SK-N-SH (cell line): ENCODE results near the gene MS4A14.

Experiments used
- POLR2AphosphoS5 ChIP-seq: IDR thresholded peaks from 2 replicates; pipeline ENCODE4 v1.6.1; 2012; ENCODE audit warnings: low read depth, low read length
- TF ChIP-seq, protein P1 (sequence below): IDR thresholded peaks from 2 replicates; pipeline ENCODE4 v1.6.1; 2012; ENCODE audit warnings: mild to moderate bottlenecking, low read depth, low read length, moderate library complexity
- TF ChIP-seq, protein P2 (sequence below): fragments of 200-600 bp; sonication (generic); IDR thresholded peaks from 2 replicates; pipeline ENCODE4 v1.6.1; 2017; ENCODE audit warnings: antibody characterized with exemption, mild to moderate bottlenecking, moderate library complexity
- TF ChIP-seq, protein P3 (sequence below): IDR thresholded peaks from 2 replicates; pipeline ENCODE4 v1.4.0; 2012; ENCODE audit warnings: low read depth, borderline replicate concordance

DNA sequence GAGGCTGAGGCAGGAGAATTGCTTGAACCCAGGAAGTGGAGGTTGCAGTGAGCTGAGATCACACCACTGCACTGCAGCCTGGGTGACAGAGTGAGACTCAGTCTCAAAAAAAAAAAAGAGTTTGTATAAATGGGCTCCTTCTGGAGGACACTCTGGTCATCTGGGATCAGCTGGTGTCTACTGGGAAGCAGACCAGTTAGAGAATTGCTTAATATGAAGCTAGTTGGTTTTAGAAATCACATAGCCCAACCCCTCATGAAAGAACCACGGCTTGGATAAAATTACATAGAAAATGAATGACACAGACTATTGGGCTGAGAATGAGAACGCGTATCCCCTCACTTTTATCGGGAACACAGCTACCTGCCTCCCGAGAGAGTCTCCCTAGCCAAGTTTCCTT is 3.2 kb upstream of the MS4A14 start:
- TF ChIP-seq, protein P1, sequence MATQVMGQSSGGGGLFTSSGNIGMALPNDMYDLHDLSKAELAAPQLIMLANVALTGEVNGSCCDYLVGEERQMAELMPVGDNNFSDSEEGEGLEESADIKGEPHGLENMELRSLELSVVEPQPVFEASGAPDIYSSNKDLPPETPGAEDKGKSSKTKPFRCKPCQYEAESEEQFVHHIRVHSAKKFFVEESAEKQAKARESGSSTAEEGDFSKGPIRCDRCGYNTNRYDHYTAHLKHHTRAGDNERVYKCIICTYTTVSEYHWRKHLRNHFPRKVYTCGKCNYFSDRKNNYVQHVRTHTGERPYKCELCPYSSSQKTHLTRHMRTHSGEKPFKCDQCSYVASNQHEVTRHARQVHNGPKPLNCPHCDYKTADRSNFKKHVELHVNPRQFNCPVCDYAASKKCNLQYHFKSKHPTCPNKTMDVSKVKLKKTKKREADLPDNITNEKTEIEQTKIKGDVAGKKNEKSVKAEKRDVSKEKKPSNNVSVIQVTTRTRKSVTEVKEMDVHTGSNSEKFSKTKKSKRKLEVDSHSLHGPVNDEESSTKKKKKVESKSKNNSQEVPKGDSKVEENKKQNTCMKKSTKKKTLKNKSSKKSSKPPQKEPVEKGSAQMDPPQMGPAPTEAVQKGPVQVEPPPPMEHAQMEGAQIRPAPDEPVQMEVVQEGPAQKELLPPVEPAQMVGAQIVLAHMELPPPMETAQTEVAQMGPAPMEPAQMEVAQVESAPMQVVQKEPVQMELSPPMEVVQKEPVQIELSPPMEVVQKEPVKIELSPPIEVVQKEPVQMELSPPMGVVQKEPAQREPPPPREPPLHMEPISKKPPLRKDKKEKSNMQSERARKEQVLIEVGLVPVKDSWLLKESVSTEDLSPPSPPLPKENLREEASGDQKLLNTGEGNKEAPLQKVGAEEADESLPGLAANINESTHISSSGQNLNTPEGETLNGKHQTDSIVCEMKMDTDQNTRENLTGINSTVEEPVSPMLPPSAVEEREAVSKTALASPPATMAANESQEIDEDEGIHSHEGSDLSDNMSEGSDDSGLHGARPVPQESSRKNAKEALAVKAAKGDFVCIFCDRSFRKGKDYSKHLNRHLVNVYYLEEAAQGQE: no peak
- TF ChIP-seq, protein P2, sequence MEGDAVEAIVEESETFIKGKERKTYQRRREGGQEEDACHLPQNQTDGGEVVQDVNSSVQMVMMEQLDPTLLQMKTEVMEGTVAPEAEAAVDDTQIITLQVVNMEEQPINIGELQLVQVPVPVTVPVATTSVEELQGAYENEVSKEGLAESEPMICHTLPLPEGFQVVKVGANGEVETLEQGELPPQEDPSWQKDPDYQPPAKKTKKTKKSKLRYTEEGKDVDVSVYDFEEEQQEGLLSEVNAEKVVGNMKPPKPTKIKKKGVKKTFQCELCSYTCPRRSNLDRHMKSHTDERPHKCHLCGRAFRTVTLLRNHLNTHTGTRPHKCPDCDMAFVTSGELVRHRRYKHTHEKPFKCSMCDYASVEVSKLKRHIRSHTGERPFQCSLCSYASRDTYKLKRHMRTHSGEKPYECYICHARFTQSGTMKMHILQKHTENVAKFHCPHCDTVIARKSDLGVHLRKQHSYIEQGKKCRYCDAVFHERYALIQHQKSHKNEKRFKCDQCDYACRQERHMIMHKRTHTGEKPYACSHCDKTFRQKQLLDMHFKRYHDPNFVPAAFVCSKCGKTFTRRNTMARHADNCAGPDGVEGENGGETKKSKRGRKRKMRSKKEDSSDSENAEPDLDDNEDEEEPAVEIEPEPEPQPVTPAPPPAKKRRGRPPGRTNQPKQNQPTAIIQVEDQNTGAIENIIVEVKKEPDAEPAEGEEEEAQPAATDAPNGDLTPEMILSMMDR: no peak
- TF ChIP-seq POLR2AphosphoS5: no peak
- TF ChIP-seq, protein P3, sequence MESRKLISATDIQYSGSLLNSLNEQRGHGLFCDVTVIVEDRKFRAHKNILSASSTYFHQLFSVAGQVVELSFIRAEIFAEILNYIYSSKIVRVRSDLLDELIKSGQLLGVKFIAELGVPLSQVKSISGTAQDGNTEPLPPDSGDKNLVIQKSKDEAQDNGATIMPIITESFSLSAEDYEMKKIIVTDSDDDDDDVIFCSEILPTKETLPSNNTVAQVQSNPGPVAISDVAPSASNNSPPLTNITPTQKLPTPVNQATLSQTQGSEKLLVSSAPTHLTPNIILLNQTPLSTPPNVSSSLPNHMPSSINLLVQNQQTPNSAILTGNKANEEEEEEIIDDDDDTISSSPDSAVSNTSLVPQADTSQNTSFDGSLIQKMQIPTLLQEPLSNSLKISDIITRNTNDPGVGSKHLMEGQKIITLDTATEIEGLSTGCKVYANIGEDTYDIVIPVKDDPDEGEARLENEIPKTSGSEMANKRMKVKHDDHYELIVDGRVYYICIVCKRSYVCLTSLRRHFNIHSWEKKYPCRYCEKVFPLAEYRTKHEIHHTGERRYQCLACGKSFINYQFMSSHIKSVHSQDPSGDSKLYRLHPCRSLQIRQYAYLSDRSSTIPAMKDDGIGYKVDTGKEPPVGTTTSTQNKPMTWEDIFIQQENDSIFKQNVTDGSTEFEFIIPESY: no peak
